Kidney epithelial cell (primary cell): Measurements from ENCODE around the gene SLCO3A1. TPM values are rescaled to one million over a fixed set of nuclear protein-coding genes. Genes with fewer than 3 reads are reported as not detected.

Experiments
- DNase-seq: peaks from one replicate; pipeline ENCODE4 v3.0.0-alpha.2; 2010; ENCODE audit warnings: low read depth
- H3K27me3 ChIP-seq: 2 replicates; pipeline ENCODE4 v1.6.0; 2011; ENCODE audit warnings: low read length; ENCODE audit not compliant: control insufficient read depth, insufficient read depth
- H3K36me3 ChIP-seq: 2 replicates; pipeline ENCODE4 v1.5.1; 2011; ENCODE audit warnings: low read length; ENCODE audit not compliant: control insufficient read depth, insufficient read depth
- H3K4me3 ChIP-seq: 2 replicates; pipeline ENCODE4 v1.5.1; 2011; ENCODE audit warnings: low read depth, mild to moderate bottlenecking, control low read depth, low read length
- total RNA-seq: library from RNA; depleted of rRNA; stranded (reverse); fragments of >200 nt; gene quantifications from 2 replicates; pipeline ENCODE4 v1.2.3, GENCODE V29; 2015
- TF ChIP-seq, protein P1 (sequence below): IDR thresholded peaks from 2 replicates; pipeline ENCODE4 v1.5.1; 2011; ENCODE audit warnings: mild to moderate bottlenecking, moderate library complexity, low read length, control low read depth, inconsistent platforms; ENCODE audit not compliant: insufficient read depth, poor library complexity, severe bottlenecking

The SLCO3A1 gene
- total RNA-seq, 1 donor from 2014 or later, result 3.1 TPM

- Histone ChIP-seq H3K4me3 (no peak overlapping the region), H3K36me3 (no peaks in the 10 kb centered on the region), H3K27me3 (no peaks in the 10 kb centered on the region)
- TF ChIP-seq, protein P1, sequence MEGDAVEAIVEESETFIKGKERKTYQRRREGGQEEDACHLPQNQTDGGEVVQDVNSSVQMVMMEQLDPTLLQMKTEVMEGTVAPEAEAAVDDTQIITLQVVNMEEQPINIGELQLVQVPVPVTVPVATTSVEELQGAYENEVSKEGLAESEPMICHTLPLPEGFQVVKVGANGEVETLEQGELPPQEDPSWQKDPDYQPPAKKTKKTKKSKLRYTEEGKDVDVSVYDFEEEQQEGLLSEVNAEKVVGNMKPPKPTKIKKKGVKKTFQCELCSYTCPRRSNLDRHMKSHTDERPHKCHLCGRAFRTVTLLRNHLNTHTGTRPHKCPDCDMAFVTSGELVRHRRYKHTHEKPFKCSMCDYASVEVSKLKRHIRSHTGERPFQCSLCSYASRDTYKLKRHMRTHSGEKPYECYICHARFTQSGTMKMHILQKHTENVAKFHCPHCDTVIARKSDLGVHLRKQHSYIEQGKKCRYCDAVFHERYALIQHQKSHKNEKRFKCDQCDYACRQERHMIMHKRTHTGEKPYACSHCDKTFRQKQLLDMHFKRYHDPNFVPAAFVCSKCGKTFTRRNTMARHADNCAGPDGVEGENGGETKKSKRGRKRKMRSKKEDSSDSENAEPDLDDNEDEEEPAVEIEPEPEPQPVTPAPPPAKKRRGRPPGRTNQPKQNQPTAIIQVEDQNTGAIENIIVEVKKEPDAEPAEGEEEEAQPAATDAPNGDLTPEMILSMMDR, result no peak
- no peak for DNase-seq
These were observed 31.1 kb downstream of the SLCO3A1 start for GRCh38 chr15:91884606-91885005.

- no peak overlapping the region for H3K4me3 ChIP-seq
- no peaks in the 10 kb centered on the region for H3K36me3 ChIP-seq
- TF ChIP-seq, protein P1, result no peak
- no peak for DNase-seq
- H3K27me3 ChIP-seq, result no peaks in the 10 kb centered on the region
These were observed 31.5 kb downstream of the SLCO3A1 start for GRCh38 chr15:91885054-91885453.

DNA sequence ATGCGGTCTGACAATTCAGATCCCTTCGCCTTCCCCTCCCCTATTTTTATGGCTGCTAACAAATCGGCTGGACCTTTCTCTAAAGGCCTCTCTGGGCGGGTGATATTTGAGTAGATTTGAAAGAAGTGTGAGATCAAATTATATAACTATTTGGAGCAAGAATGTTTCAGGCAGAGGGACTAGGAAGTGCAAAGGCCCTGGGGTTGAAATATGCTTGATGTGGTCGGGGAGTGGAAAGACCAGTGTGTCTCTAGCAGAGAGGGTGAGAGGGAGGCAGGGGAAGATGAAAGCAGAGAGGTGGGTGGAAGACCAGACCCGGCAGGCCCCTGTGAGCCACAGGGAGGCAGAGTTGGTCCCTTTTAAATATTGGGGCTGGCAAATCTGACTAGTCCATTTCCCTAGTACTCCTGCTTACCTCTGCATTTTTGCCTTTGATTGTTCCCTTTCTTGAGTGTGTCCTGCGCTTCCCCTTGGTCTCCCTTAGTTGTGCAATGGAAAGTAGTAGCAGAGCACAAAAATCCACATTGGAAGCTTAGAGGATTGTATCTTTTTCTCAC lies 32.3 kb downstream of the SLCO3A1 start:
- no peak overlapping the region for H3K4me3 ChIP-seq
- DNase-seq, result no peak
- H3K27me3 ChIP-seq, result no peaks in the 10 kb centered on the region
- no peaks in the 10 kb centered on the region for H3K36me3 ChIP-seq
- TF ChIP-seq, protein P1, result no peak

- no peak for DNase-seq
- Histone ChIP-seq H3K36me3 (no peaks in the 10 kb centered on the region), H3K4me3 (no peak overlapping the region), H3K27me3 (no peaks in the 10 kb centered on the region)
- TF ChIP-seq, protein P1, result no peak
These were observed 33.4 kb downstream of the SLCO3A1 start for GRCh38 chr15:91886878-91887277.

GRCh38 chr15:91887321-91887720 lies 33.8 kb downstream of the SLCO3A1 start:
- no peak for DNase-seq
- TF ChIP-seq, protein P1, result no peak
- no peaks in the 10 kb centered on the region for H3K36me3 ChIP-seq
- no peak overlapping the region for H3K4me3 ChIP-seq
- no peaks in the 10 kb centered on the region for H3K27me3 ChIP-seq

- no peak for DNase-seq
- Histone ChIP-seq H3K4me3 (no peak overlapping the region), H3K27me3 (no peaks in the 10 kb centered on the region), H3K36me3 (no peaks in the 10 kb centered on the region)
- TF ChIP-seq, protein P1, result no peak
These were observed 34.4 kb downstream of the SLCO3A1 start for GRCh38 chr15:91887921-91888373.
